ENCODE data around the gene ZNF367. TPM values are rescaled to one million over a fixed set of nuclear protein-coding genes. Genes with fewer than 3 reads are reported as not detected.

ZNF367 gene
- total and polyA plus RNA-seq, 4 donors = 1.0 to 3.3 (median 2.1) TPM

- Histone ChIP-seq H3K9ac (ENCODE audit: insufficient read depth in 1 of 2, low read length in 2 of 2) (peak overlapping the region in 1 of 2 donors; percentile 76), H3K9me3 (ENCODE audit: control insufficient read depth in 4 of 4, insufficient read depth in 3 of 4, low read length in 3 of 4) (no peaks in the 10 kb centered on the region), H3K27me3 (ENCODE audit: control insufficient read depth in 3 of 3, insufficient read depth in 3 of 3, low read length in 2 of 3) (no peaks in the 10 kb centered on the region), H3K36me3 (ENCODE audit: control insufficient read depth in 4 of 4, insufficient read depth in 4 of 4, low read length in 4 of 4) (peaks cover 0 to 4% (median 0%) of the 10 kb centered on the region in 4 donors), H3K27ac (ENCODE audit: low read depth in 1 of 2, low read length in 1 of 2) (peak overlapping the region; percentile 99 to 100), H3K4me1 (ENCODE audit: control insufficient read depth in 5 of 5, insufficient read depth in 5 of 5, low read length in 5 of 5) (peaks cover 0 to 14% (median 4%) of the 10 kb centered on the region in 5 donors), H3K4me3 (peak overlapping the region; percentile 62)
- DNase-seq (peak; percentile 65 to 75 (median 71)), ATAC-seq (ENCODE audit: insufficient read depth, low FRiP score) (peak; percentile 53)
- TF ChIP-seq CTCF (IDR thresholded peaks at IDR 0.05; ENCODE audit: control extremely low read depth, extremely low read depth) = no peak
- WGBS, 2 donors = 0 to 1% methylated on average over 58 of the region's 58 CpGs
Measured at GRCh38 chr9:96418920-96419690, 935 bp upstream of the ZNF367 start.

- Histone ChIP-seq H3K9me3 (ENCODE audit: control insufficient read depth in 4 of 4, insufficient read depth in 3 of 4, low read length in 3 of 4) (no peaks in the 10 kb centered on the region), H3K36me3 (ENCODE audit: control insufficient read depth in 4 of 4, insufficient read depth in 4 of 4, low read length in 4 of 4) (peaks cover 0 to 4% (median 0%) of the 10 kb centered on the region in 4 donors), H3K27me3 (ENCODE audit: control insufficient read depth in 3 of 3, insufficient read depth in 3 of 3, low read length in 2 of 3) (no peaks in the 10 kb centered on the region), H3K9ac (ENCODE audit: insufficient read depth in 1 of 2, low read length in 2 of 2) (no peak overlapping the region), H3K4me3 (peak overlapping the region; percentile 80), H3K4me1 (ENCODE audit: control insufficient read depth in 5 of 5, insufficient read depth in 5 of 5, low read length in 5 of 5) (peaks cover 0 to 14% (median 4%) of the 10 kb centered on the region in 5 donors), H3K27ac (ENCODE audit: low read depth in 1 of 2, low read length in 1 of 2) (peak overlapping the region; percentile 91 to 100)
- no peak for TF ChIP-seq CTCF (IDR thresholded peaks at IDR 0.05; ENCODE audit: control extremely low read depth, extremely low read depth)
- DNase-seq = no peak
- WGBS, 2 donors = 0% methylated on average over 36 to 62 of the region's 62 CpGs
- ATAC-seq (ENCODE audit: insufficient read depth, low FRiP score) = no peak
Measured at GRCh38 chr9:96417661-96418082, 498 bp downstream of the ZNF367 start.

- H3K27ac ChIP-seq (ENCODE audit: low read depth in 1 of 2, low read length in 1 of 2) = peak overlapping the region; percentile 82 to 86
- no peak for ATAC-seq (ENCODE audit: insufficient read depth, low FRiP score)
- no peak for TF ChIP-seq CTCF (IDR thresholded peaks at IDR 0.05; ENCODE audit: control extremely low read depth, extremely low read depth)
- H3K4me1 ChIP-seq (ENCODE audit: control insufficient read depth in 5 of 5, insufficient read depth in 5 of 5, low read length in 5 of 5) = peaks cover 0 to 14% (median 4%) of the 10 kb centered on the region in 5 donors
- peaks cover 0 to 4% (median 0%) of the 10 kb centered on the region in 4 donors for H3K36me3 ChIP-seq (ENCODE audit: control insufficient read depth in 4 of 4, insufficient read depth in 4 of 4, low read length in 4 of 4)
- 0 to 1% methylated on average over 32 to 50 of the region's 50 CpGs for WGBS, 2 donors
- H3K4me3 ChIP-seq = peak overlapping the region; percentile 80
- peak overlapping the region; percentile 7 to 69 for H3K9ac ChIP-seq (ENCODE audit: insufficient read depth in 1 of 2, low read length in 2 of 2)
- H3K27me3 ChIP-seq (ENCODE audit: control insufficient read depth in 3 of 3, insufficient read depth in 3 of 3, low read length in 2 of 3) = no peaks in the 10 kb centered on the region
- H3K9me3 ChIP-seq (ENCODE audit: control insufficient read depth in 4 of 4, insufficient read depth in 3 of 4, low read length in 3 of 4) = no peaks in the 10 kb centered on the region
- DNase-seq = peak; percentile 83 to 90 (median 86)
Measured at GRCh38 chr9:96417051-96417586, 1.1 kb downstream of the ZNF367 start.

Measured in lung (tissue), 12 donors.